ENCODE results near the gene LGALS14. TPM values are rescaled to one million over a fixed set of nuclear protein-coding genes. Genes with fewer than 3 reads are reported as not detected.

Gene LGALS14
- total and polyA plus RNA-seq, 10 of the 15 experiments (the other 5 are each of a cell fraction or from before 2014, with no cell fraction given): 5.1 to 34.6 (median 7.3) TPM

GRCh38 chr19:39704181-39705044 lies at the start of gene LGALS14 (continued):
- TF ChIP-seq RELB (IDR thresholded peaks at IDR 0.05; ENCODE audit: low read depth): peak; percentile 54; the same call in 1 of the 2 replicates
- no peak for TF ChIP-seq PRDM15 (CRISPR knock-in tag; IDR thresholded peaks at IDR 0.05)
- peak; percentile 23; the same call in 1 of the 2 replicates for TF ChIP-seq IKZF1 (conservative IDR thresholded peaks at IDR 0.05)
- peak; percentile 39; the same call in 1 of the 2 replicates for TF ChIP-seq EED (IDR thresholded peaks at IDR 0.05; ENCODE audit: low read depth)
- TF ChIP-seq MYC (IDR thresholded peaks at IDR 0.05; ENCODE audit: insufficient read depth, insufficient read length, insufficient replicate concordance, low read length, severe bottlenecking): peak; percentile 54
- 0 out of 2 replicates have a peak, but pooled peaks have one; percentile 41 for TF ChIP-seq CBFB (IDR thresholded peaks at IDR 0.05; ENCODE audit: low read depth)
- peak; percentile 88 for TF ChIP-seq RUNX3 (IDR thresholded peaks at IDR 0.05; ENCODE audit: low read length)
- no peak for TF ChIP-seq NR2C1 (IDR thresholded peaks at IDR 0.05)
- peak; percentile 82 for TF ChIP-seq ATF2 (IDR thresholded peaks at IDR 0.05; ENCODE audit: low read length)
- TF ChIP-seq BCL3 (IDR thresholded peaks at IDR 0.05; ENCODE audit: borderline replicate concordance, insufficient read depth, low read depth, low read length, poor library complexity, severe bottlenecking): peak; percentile 55
- TF ChIP-seq E2F8 (IDR thresholded peaks at IDR 0.05; ENCODE audit: low read depth, partially characterized antibody): no peak
- no peak for TF ChIP-seq YY1 (IDR thresholded peaks at IDR 0.05; ENCODE audit: low read depth, low read length)
- TF ChIP-seq EP300 (IDR thresholded peaks at IDR 0.05; ENCODE audit: borderline replicate concordance in 1 of 2, control insufficient read depth in 1 of 2, low read depth in 2 of 2, low read length in 2 of 2): 0 out of 4 replicates have a peak, but pooled peaks of 1 of the 2 experiments have one; percentile 33
- no peak for TF ChIP-seq BMI1 (IDR thresholded peaks at IDR 0.05; ENCODE audit: borderline replicate concordance)
- TF ChIP-seq POLR2A (IDR thresholded peaks at IDR 0.05; ENCODE audit: low read depth, low read length): peak; percentile 62
- 0 out of 2 replicates have a peak, but pooled peaks have one; percentile 9 for TF ChIP-seq TAF1 (IDR thresholded peaks at IDR 0.05; ENCODE audit: borderline replicate concordance, low read depth, low read length)

Measured in GM12878 (cell line).